ENCODE measurements around the gene RNF175. TPM values are rescaled to one million over a fixed set of nuclear protein-coding genes. Genes with fewer than 3 reads are reported as not detected.

Gene RNF175
- total RNA-seq, 1 experiment from 2014 or later: not detected

- DNase-seq (ENCODE audit: low read depth): peak; percentile 61
Measured at GRCh38 chr4:153748378-153748777, 11.4 kb downstream of the RNF175 start.

GRCh38 chr4:153747406-153747955 lies 12.3 kb downstream of the RNF175 start:
- no peak for DNase-seq (ENCODE audit: low read depth)

GRCh38 chr4:153745651-153746050 lies 14.2 kb downstream of the RNF175 start:
- DNase-seq (ENCODE audit: low read depth): no peak

- DNase-seq (ENCODE audit: low read depth): no peak
Measured at GRCh38 chr4:153741541-153741940, 18.3 kb downstream of the RNF175 start.

- peak; percentile 3 for DNase-seq (ENCODE audit: low read depth)
Measured at GRCh38 chr4:153735906-153736461, 23.8 kb downstream of the RNF175 start.

- DNase-seq (ENCODE audit: low read depth): no peak
Measured at GRCh38 chr4:153733751-153734448, 25.9 kb downstream of the RNF175 start.

- DNase-seq (ENCODE audit: low read depth): peak; percentile 85
Measured at GRCh38 chr4:153731239-153731638, 28.6 kb downstream of the RNF175 start.

GRCh38 chr4:153729895-153730294 lies 29.9 kb downstream of the RNF175 start:
- DNase-seq (ENCODE audit: low read depth): no peak

- no peak for DNase-seq (ENCODE audit: low read depth)
Measured at GRCh38 chr4:153728660-153729059, 31.2 kb downstream of the RNF175 start.

GRCh38 chr4:153728151-153728550 lies 31.7 kb downstream of the RNF175 start:
- no peak for DNase-seq (ENCODE audit: low read depth)

- no peak for DNase-seq (ENCODE audit: low read depth)
Measured at GRCh38 chr4:153725831-153726154, 34.0 kb downstream of the RNF175 start.

- no peak for DNase-seq (ENCODE audit: low read depth)
Measured at GRCh38 chr4:153725136-153725830, 34.5 kb downstream of the RNF175 start.

- no peak for DNase-seq (ENCODE audit: low read depth)
Measured at GRCh38 chr4:153724606-153725005, 35.2 kb downstream of the RNF175 start.

- DNase-seq (ENCODE audit: low read depth): no peak
Measured at GRCh38 chr4:153722036-153722435, 37.8 kb downstream of the RNF175 start.

- peak; percentile 2 for DNase-seq (ENCODE audit: low read depth)
Measured at GRCh38 chr4:153713866-153714646, 45.8 kb downstream of the RNF175 start.

- no peak for DNase-seq (ENCODE audit: low read depth)
Measured at GRCh38 chr4:153710681-153711080, 49.1 kb downstream of the RNF175 start.

- DNase-seq (ENCODE audit: low read depth): no peak
Measured at GRCh38 chr4:153706519-153706918, 53.3 kb downstream of the RNF175 start.

GRCh38 chr4:153705743-153706468 lies 53.9 kb downstream of the RNF175 start:
- DNase-seq (ENCODE audit: low read depth): no peak

- DNase-seq (ENCODE audit: low read depth): no peak
Measured at GRCh38 chr4:153704522-153704921, 55.3 kb downstream of the RNF175 start.

- no peak for DNase-seq (ENCODE audit: low read depth)
Measured at GRCh38 chr4:153684971-153685371, 74.9 kb downstream of the RNF175 start.

GRCh38 chr4:153684182-153684970 lies 75.4 kb downstream of the RNF175 start, which contains the start of gene TLR2:
TLR2 (plus strand) TSS chr4:153684280; CDS start chr4:153702908, 18,628 bp downstream.
- DNase-seq (ENCODE audit: low read depth): no peak
